BLaER1 (cell line): ENCODE data around the gene FNDC10.
"Not testable (repeated sequence)": the region's sequence is repeated elsewhere in the genome, so short reads cannot be mapped to it uniquely, and the experiment has no call there.

Experiments used
- H3K27ac ChIP-seq: shearing (Covaris generic); formaldehyde crosslinking; 2 replicates; pipeline ENCODE4 v1.8.1; 2022
- H3K27me3 ChIP-seq: shearing (Covaris generic); formaldehyde crosslinking; 2 replicates; pipeline ENCODE4 v1.8.1; 2022
- H3K36me3 ChIP-seq: shearing (Covaris generic); formaldehyde crosslinking; 2 replicates; pipeline ENCODE4 v1.8.1; 2022
- H3K4me1 ChIP-seq: shearing (Covaris generic); formaldehyde crosslinking; 2 replicates; pipeline ENCODE4 v1.8.1; 2022
- H3K4me2 ChIP-seq: shearing (Covaris generic); formaldehyde crosslinking; 2 replicates; pipeline ENCODE4 v1.8.1; 2022
- H3K4me3 ChIP-seq: shearing (Covaris generic); formaldehyde crosslinking; 2 replicates; pipeline ENCODE4 v1.8.1; 2022
- H3K9ac ChIP-seq: shearing (Covaris generic); formaldehyde crosslinking; 2 replicates; pipeline ENCODE4 v1.8.1; 2022
- H3K9me3 ChIP-seq: shearing (Covaris generic); formaldehyde crosslinking; 2 replicates; pipeline ENCODE4 v1.8.1; 2022
- H4K20me1 ChIP-seq: shearing (Covaris generic); formaldehyde crosslinking; 2 replicates; pipeline ENCODE4 v1.8.1; 2022
- Cebpa-rat ChIP-seq: shearing (Covaris generic); IDR thresholded peaks from 2 replicates; pipeline ENCODE4 v1.8.1; 2022

The FNDC10 gene

GRCh38 chr1:1599935-1600860 is at the start of gene FNDC10:
Gene FNDC10, minus strand, starts transcription at chr1:1600135. Its CDS starts 120 bp downstream, at chr1:1600015.
- Histone ChIP-seq H3K36me3 (no peaks in the 10 kb centered on the region), H3K4me1 (peaks cover 82% of the 10 kb centered on the region), H3K9ac (0 out of 2 replicates have a peak within 1 kb of the TSS, but pooled peaks have one; percentile 41), H3K27ac (no peak within 1 kb of the TSS), H3K4me3 (peak within 1 kb of the TSS; percentile 71), H4K20me1 (peaks cover 21% of the 10 kb centered on the region), H3K4me2 (peak within 1 kb of the TSS; percentile 91), H3K9me3 (no peaks in the 10 kb centered on the region), H3K27me3 (peaks cover 48% of the 10 kb centered on the region)
- no peak for TF ChIP-seq Cebpa-rat

- H3K9me3 ChIP-seq, H3K27ac ChIP-seq, H3K9ac ChIP-seq, H4K20me1 ChIP-seq, H3K27me3 ChIP-seq, H3K4me2 ChIP-seq, H3K4me1 ChIP-seq, H3K4me3 ChIP-seq: not testable (repeated sequence)
- H3K36me3 ChIP-seq = peaks cover 73% of the 10 kb centered on the region
Measured at GRCh38 chr1:1648265-1648664, 48.3 kb upstream of the FNDC10 start.

DNA sequence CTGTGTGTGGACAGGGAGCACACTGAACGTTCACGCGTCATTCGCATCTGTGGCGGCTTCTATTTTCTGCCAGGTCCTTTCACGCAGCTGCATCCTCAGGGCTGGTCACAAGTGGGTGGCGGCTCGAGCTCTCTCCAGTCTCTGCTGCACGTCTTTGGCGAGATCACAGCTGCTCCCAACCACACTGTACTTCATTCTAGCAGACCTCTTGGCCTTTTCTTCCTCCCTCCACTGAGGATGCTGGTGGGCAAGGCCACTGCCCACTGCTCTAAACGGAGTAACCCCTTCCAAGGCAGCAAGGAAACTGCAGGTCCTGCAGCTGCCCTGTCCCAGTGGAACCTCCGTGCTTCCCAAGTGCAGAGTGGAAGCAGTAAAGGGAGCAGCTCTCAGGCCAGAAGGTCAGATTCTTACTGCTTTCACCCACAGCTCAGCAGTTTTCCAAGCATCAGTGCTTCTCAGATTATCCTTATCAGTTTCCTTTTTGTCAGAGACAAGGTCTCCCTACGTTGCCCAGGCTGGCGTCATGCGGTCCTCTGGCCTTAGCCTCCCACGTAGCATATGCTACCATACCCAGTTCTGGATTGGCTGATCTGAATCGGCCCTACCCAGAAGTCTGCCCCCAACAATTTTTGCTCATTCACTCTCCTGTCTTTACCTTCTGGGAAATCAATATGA is 47.8 kb upstream of the FNDC10 start:
- H3K4me1 ChIP-seq, H3K27me3 ChIP-seq, H3K4me3 ChIP-seq, H4K20me1 ChIP-seq, H3K9me3 ChIP-seq, H3K27ac ChIP-seq, H3K4me2 ChIP-seq: not testable (repeated sequence)
- Histone ChIP-seq H3K9ac (0 out of 2 replicates have a peak overlapping the region, but pooled peaks have one; percentile 45), H3K36me3 (peaks cover 68% of the 10 kb centered on the region)

DNA sequence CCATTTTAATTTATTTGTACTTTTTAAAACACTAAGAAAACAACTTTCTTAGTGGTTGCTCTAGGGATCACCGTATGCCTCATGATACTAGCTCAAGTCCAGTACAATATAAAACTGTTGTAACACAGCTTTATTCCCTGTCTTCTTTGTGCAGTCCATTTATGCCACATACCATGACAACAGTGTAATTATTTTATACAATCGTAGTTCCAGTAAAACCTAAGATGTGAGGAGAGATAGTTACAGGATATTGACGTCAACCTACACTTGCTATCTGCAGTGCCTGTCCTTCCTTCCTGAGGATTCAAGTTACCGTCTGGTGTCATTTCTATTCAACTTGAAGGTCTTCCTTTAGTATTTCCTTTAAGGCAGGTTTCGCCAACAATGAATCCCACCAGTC is 46.4 kb upstream of the FNDC10 start:
- not testable (repeated sequence) for H3K9ac ChIP-seq, H3K4me2 ChIP-seq, H3K4me1 ChIP-seq, H4K20me1 ChIP-seq, H3K27me3 ChIP-seq, H3K9me3 ChIP-seq, H3K27ac ChIP-seq, H3K4me3 ChIP-seq
- peaks cover 54% of the 10 kb centered on the region for H3K36me3 ChIP-seq

DNA sequence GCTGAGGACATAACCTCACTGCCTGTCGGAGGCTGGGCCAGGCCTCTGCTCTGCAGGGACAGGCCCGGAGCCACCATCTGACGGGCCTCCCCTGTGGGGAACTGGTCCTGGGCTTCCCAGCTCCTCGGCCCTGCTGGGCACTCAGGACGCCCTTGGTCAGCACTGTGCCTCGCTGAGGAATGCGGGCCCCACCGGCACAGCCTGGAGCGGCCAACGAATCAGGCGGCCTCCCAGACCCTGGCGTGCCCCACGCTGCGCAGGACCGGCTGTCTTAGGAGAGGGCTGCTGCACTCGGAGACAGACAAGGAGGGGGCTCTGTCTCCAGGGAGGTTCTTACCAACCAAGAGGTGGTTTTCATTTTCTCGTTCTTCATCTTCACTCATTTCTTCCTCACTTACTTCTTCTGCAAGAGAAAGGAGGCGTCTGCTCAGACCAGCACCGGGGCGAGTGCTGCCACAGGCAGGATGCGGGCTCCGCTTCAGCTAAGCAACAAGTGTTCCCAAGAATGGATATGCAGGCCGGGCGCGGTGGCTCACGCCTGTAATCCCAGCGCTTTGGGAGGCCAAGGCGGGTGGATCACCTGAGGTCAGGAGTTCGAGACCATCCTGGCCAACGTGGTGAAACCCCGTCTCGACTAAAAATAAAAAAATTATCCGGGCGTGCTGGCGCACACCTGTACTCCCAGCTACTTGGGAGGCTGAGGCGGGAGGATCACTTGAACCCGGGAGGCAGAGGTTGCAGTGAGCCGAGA is 41.0 kb upstream of the FNDC10 start:
- not testable (repeated sequence) for H3K9me3 ChIP-seq, H3K9ac ChIP-seq, H4K20me1 ChIP-seq, H3K27ac ChIP-seq, H3K27me3 ChIP-seq, H3K4me1 ChIP-seq, H3K4me3 ChIP-seq, H3K4me2 ChIP-seq
- peaks cover 39% of the 10 kb centered on the region for H3K36me3 ChIP-seq

- not testable (repeated sequence) for H3K4me2 ChIP-seq, H3K4me3 ChIP-seq, H3K4me1 ChIP-seq, H3K9me3 ChIP-seq, H3K27ac ChIP-seq, H3K9ac ChIP-seq, H3K27me3 ChIP-seq, H4K20me1 ChIP-seq
- peaks cover 35% of the 10 kb centered on the region for H3K36me3 ChIP-seq
Measured at GRCh38 chr1:1640081-1640480, 40.1 kb upstream of the FNDC10 start.

DNA sequence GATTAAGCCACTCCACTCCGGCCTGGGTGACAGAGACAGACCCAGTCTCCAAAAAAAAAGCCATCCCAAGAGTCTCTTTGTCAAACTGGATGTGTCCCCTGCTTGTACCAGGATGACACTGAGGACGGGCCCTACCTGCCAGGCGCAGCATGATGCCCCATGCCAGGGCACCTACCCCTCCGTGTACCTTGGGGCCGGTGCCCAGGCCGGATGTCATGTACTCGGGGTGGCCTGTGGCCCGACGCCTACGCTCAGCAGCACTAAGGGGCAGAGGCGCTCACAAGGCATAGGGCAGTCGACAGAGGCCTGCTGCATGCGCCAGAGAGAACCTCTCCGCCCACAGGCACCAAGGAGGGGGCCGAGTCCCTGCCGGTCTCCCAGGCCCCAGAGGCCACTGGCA is 39.4 kb upstream of the FNDC10 start:
- not testable (repeated sequence) for H3K27ac ChIP-seq, H3K4me1 ChIP-seq, H3K9ac ChIP-seq, H3K9me3 ChIP-seq, H3K4me3 ChIP-seq, H4K20me1 ChIP-seq, H3K27me3 ChIP-seq, H3K4me2 ChIP-seq
- peaks cover 35% of the 10 kb centered on the region for H3K36me3 ChIP-seq

- not testable (repeated sequence) for H4K20me1 ChIP-seq, H3K27ac ChIP-seq, H3K9me3 ChIP-seq, H3K9ac ChIP-seq, H3K4me2 ChIP-seq, H3K27me3 ChIP-seq, H3K4me1 ChIP-seq, H3K4me3 ChIP-seq
- H3K36me3 ChIP-seq = peaks cover 35% of the 10 kb centered on the region
Measured at GRCh38 chr1:1638528-1638927, 38.6 kb upstream of the FNDC10 start.

- not testable (repeated sequence) for H3K4me3 ChIP-seq, H3K4me2 ChIP-seq, H3K4me1 ChIP-seq, H4K20me1 ChIP-seq, H3K27ac ChIP-seq, H3K27me3 ChIP-seq, H3K9me3 ChIP-seq, H3K9ac ChIP-seq
- peaks cover 35% of the 10 kb centered on the region for H3K36me3 ChIP-seq
Measured at GRCh38 chr1:1637479-1637875, 37.5 kb upstream of the FNDC10 start.

DNA sequence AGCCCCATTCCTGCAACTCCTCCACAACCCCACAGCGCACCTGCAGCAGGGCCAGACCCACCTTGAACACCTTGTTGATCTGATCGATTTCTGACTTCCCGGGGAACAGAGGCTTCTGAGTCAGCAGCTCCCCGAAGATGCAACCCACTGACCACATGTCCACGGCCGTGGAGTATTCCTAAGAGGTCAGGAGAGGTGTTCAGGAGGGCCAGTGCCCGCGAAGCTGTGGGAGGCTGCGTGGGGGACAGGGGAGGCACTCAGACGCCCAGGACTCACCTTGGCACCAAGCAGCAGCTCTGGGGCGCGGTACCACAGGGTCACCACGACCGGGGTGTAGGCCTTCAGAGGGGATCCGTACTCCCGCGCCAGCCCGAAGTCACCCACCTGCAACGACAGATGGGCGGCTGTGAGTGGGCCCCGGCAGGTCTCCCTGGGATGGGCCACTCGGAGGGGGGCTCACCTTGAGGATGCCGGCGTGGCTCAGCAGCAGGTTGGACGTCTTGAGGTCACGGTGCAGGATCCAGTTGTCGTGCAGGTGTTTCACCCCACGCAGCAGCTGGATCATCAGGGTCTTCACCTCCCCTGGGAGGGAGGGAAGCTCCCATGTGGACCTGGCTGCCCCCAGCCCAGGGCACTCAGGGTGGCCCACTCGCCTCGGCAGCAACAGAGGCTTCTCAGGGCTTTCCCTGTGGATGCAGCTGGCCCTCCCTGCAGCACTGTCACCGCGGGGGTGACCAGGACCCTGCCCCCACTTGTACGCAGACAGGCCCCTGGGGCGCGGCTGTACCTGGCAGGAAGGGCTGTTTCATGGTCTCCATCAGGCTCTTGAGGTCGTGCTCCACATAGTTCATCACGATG is 36.9 kb upstream of the FNDC10 start:
- not testable (repeated sequence) for H3K9me3 ChIP-seq, H3K4me2 ChIP-seq, H3K4me1 ChIP-seq, H4K20me1 ChIP-seq, H3K4me3 ChIP-seq, H3K27ac ChIP-seq, H3K27me3 ChIP-seq, H3K9ac ChIP-seq
- peaks cover 35% of the 10 kb centered on the region for H3K36me3 ChIP-seq

DNA sequence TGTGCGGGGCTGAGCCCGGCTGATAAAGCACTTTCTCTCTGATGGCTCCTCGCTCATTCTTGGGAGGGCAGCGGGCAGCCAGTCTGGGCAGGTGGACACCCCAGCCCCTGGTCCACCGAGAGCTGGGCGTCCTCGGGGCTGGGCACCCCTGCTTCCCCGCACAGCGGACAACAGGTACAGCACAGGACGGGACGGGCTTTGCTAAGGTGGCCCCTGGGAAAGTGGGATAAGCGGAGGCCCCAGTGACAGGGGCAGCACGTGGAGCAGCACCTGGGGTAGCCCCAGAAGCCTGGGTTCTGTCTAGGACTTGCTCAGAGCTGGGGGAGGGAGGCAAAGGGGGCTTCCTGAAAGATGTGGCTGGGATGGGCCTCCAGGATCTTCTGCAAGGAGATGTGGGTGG is 34.7 kb upstream of the FNDC10 start:
- not testable (repeated sequence) for H3K4me3 ChIP-seq, H3K9ac ChIP-seq, H3K4me2 ChIP-seq, H3K27ac ChIP-seq, H4K20me1 ChIP-seq, H3K9me3 ChIP-seq
- peaks cover 30% of the 10 kb centered on the region for H3K36me3 ChIP-seq
- peaks cover 20% of the 10 kb centered on the region for H3K4me1 ChIP-seq
- H3K27me3 ChIP-seq = peaks cover 20% of the 10 kb centered on the region

DNA sequence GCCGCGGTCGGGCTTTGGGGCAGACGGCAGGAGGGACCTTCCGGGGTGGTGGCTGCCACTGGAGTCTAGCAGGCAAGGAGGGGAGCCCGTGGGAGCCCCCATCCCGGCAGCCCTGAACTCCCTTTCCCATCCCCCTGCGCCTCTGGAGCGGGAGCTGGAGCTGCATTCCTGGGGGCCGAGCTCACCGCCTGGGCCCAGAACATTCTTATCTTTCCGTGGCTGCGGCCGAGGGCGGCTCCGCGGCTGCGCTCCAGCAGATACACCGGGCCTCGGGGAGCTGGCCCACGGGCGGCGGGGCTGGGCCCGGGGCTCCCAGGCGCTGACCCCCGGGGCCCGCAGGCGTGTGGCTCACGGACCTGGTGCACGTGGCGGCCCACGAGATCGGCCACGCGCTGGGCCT is 33.5 kb upstream of the FNDC10 start:
- H3K27me3 ChIP-seq = peaks cover 20% of the 10 kb centered on the region
- H3K27ac ChIP-seq, H3K9ac ChIP-seq, H3K9me3 ChIP-seq, H3K4me3 ChIP-seq, H4K20me1 ChIP-seq, H3K4me2 ChIP-seq: not testable (repeated sequence)
- peaks cover 19% of the 10 kb centered on the region for H3K36me3 ChIP-seq
- H3K4me1 ChIP-seq = peaks cover 30% of the 10 kb centered on the region
